Activated CD8-positive, alpha-beta T cell treated with anti-CD3 and anti-CD28 coated beads, Interleukin-2, amount 10 ng/mL, durations not matched to agents 7 days and 5 days (primary cell): ENCODE measurements around the gene OSBPL9. TPM values are rescaled to one million over a fixed set of nuclear protein-coding genes. Genes with fewer than 3 reads are reported as not detected.

ENCODE experiments used
- ATAC-seq: fragments of 150-1000 bp; cut with Tn5 transposase; one replicate; pipeline ENCODE4 v1.10.0; 2021; ENCODE audit warnings: moderate library complexity
- CTCF ChIA-PET: fragments of 350-600 bp; sonication (Branson Sonifier 250); formaldehyde crosslinking; loops from one replicate; lab custom pipeline; 2021; ENCODE audit warnings: antibody characterized with exemption; lab: Charles Lee
- POLR2A ChIA-PET: fragments of 350-600 bp; sonication (Branson Sonifier 250); formaldehyde crosslinking; loops from one replicate; lab custom pipeline; 2021; ENCODE audit warnings: antibody characterized with exemption; lab: Charles Lee
- DNase-seq: peaks from one replicate; pipeline ENCODE4 v3.0.0-alpha.2; 2020
- H3K27ac Mint-ChIP-seq: one replicate; pipeline ENCODE4 v1.8.0; 2021; ENCODE audit warnings: mild to moderate bottlenecking, mixed read lengths
- H3K27me3 Mint-ChIP-seq: one replicate; pipeline ENCODE4 v1.8.0; 2021; ENCODE audit warnings: low read depth, mixed read lengths
- H3K36me3 Mint-ChIP-seq: one replicate; pipeline ENCODE4 v1.8.0; 2021; ENCODE audit warnings: low read depth, mixed read lengths
- H3K4me1 Mint-ChIP-seq: one replicate; pipeline ENCODE4 v1.8.0; 2021; ENCODE audit warnings: low read depth, mixed read lengths
- H3K4me3 Mint-ChIP-seq: one replicate; pipeline ENCODE4 v1.8.0; 2021; ENCODE audit warnings: mild to moderate bottlenecking, mixed read lengths
- H3K9me3 Mint-ChIP-seq: one replicate; pipeline ENCODE4 v1.8.0; 2022; ENCODE audit warnings: mixed read lengths; ENCODE audit not compliant: insufficient read depth
- total RNA-seq, 2 experiments: library from RNA; stranded (reverse); gene quantifications; one replicate each; pipeline ENCODE4 v1.2.3, GENCODE V29; 2021

OSBPL9 gene, protein sequence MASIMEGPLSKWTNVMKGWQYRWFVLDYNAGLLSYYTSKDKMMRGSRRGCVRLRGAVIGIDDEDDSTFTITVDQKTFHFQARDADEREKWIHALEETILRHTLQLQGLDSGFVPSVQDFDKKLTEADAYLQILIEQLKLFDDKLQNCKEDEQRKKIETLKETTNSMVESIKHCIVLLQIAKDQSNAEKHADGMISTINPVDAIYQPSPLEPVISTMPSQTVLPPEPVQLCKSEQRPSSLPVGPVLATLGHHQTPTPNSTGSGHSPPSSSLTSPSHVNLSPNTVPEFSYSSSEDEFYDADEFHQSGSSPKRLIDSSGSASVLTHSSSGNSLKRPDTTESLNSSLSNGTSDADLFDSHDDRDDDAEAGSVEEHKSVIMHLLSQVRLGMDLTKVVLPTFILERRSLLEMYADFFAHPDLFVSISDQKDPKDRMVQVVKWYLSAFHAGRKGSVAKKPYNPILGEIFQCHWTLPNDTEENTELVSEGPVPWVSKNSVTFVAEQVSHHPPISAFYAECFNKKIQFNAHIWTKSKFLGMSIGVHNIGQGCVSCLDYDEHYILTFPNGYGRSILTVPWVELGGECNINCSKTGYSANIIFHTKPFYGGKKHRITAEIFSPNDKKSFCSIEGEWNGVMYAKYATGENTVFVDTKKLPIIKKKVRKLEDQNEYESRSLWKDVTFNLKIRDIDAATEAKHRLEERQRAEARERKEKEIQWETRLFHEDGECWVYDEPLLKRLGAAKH
- total RNA-seq = 10 to 100 TPM; 43.3 to 45.8 TPM

DNA sequence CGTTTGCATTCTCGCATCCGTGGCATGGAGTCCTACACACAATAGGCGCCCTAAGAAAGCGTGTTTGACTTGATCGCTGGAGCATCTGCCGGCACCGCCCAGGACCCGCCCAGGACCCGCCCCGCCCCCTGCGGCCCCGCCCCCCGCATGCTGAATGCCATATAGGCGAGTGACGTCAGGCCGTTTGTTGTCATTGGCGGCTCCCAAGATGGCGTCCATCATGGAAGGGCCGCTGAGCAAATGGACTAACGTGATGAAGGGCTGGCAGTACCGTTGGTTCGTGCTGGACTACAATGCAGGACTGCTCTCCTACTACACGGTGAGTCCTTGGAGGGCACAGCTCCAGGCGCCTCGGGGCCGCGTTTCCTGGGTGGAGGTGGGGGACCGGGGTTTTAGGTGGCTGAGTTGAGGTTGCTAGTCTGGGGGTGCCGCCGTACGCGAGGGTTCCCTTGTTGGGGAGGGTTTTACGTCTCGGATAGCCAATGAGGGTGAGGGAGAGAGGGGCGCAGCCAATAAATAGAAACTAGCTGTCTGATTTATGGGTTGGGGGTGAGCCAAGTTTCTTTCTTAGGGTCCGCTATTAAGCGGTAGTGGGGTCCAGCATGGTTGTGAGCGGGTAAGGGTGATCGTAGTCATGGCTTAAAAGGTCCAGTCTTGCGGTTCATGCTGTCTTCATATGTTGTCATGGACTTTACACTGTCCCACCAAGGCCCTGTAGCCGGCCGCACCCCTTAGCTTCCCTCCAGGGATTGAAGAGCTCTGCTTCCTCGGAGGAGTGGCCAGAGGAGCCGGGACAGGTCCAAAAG, at the start of gene OSBPL9:
Gene OSBPL9 (plus strand): TSS at position 190 of the 806 bp plus-strand sequence. CDS start 19 bp downstream, at position 209.
- ATAC-seq (peak; percentile 92), DNase-seq (peak; percentile 93)
- peak within 1 kb of the TSS; percentile 96 for H3K27ac Mint-ChIP-seq
- ChIA-PET CTCF (interaction anchor here (0.5 to 1.6 kb wide), 3 partner anchors 31 to 573 kb away, joined by 3 to 6 read pairs (median 4); no protein-coding TSS in a partner anchor), POLR2A (interaction anchor here (0.7 to 1.2 kb wide), 3 partner anchors 98 to 152 kb away, joined by 3 to 5 read pairs (median 4); partner anchors contain the start of gene EPS15)
- H3K27me3 Mint-ChIP-seq = peaks cover 6% of the 10 kb centered on the region
- peaks cover 3% of the 10 kb centered on the region for H3K36me3 Mint-ChIP-seq
- peak within 1 kb of the TSS; percentile 99 for H3K4me3 Mint-ChIP-seq
- peaks cover 26% of the 10 kb centered on the region for H3K4me1 Mint-ChIP-seq
- no peaks in the 10 kb centered on the region for H3K9me3 Mint-ChIP-seq

DNA sequence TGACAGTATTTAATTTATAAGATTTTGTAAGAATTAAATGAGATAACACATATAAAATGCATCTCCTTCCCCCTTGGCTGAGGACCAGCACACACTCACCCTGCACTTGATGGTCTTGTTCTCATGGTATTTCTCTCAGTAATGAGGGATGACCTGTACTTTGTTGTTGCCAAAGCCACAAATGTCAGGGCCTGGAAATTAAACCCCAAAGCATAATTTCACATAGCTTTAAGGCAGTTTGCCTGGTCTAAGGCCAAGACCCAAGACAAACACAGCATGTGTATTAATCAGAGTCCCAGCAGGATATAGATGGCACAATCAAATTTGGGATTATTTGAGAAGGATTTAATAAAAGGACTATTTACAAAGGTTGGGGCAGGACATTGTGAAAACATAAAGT, 49.2 kb upstream of the OSBPL9 start:
- CTCF ChIA-PET = no interaction called here
- POLR2A ChIA-PET = no interaction called here
- H3K9me3 Mint-ChIP-seq = no peaks in the 10 kb centered on the region
- peaks cover 50% of the 10 kb centered on the region for H3K4me1 Mint-ChIP-seq
- no peaks in the 10 kb centered on the region for H3K36me3 Mint-ChIP-seq
- no peaks in the 10 kb centered on the region for H3K27me3 Mint-ChIP-seq
- no peak overlapping the region for H3K4me3 Mint-ChIP-seq
- DNase-seq (no peak), ATAC-seq (no peak)
- H3K27ac Mint-ChIP-seq = no peak overlapping the region

DNA sequence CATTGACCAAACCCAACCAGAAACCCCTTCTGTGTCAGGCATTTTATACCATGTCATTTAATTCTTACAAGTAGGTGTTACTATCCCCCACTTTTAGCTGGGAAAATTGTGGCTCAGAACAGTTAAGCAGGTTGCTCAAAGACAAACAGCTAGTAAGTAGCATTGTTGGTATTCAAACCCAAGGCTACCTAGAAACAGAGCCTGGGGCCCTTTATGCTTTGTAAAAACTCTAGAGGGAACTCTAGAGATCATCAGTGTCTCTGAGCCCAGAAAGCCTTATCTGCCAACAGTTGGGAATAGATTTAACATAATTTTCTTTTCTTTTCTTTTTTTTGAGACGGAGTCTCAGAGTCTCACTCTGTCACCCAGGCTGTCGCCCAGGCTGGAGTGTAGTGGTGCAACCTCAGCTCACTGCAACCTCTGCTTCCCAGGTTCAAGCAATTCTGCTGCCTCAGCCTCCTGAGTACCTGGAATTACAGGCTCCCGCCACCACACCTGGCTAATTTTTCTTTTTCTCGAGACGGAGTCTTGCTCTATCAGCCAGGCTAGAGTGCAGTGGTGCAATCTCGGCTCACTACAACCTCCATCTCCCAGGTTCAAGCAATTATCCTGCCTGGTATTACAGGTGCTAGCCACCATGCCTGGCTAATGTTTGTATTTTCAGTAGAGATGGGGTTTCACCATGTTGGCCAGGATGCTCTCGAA, 48.5 kb upstream of the OSBPL9 start:
- peak overlapping the region; percentile 88 for H3K27ac Mint-ChIP-seq
- no peak overlapping the region for H3K4me3 Mint-ChIP-seq
- H3K27me3 Mint-ChIP-seq = no peaks in the 10 kb centered on the region
- ChIA-PET POLR2A (no interaction called here), CTCF (interaction anchor here (1.0 kb wide), 1 partner anchor 48 kb away, joined by 3 read pairs; no protein-coding TSS in a partner anchor)
- H3K9me3 Mint-ChIP-seq = no peaks in the 10 kb centered on the region
- no peak for ATAC-seq
- H3K36me3 Mint-ChIP-seq = no peaks in the 10 kb centered on the region
- DNase-seq = no peak
- H3K4me1 Mint-ChIP-seq = peaks cover 50% of the 10 kb centered on the region

DNA sequence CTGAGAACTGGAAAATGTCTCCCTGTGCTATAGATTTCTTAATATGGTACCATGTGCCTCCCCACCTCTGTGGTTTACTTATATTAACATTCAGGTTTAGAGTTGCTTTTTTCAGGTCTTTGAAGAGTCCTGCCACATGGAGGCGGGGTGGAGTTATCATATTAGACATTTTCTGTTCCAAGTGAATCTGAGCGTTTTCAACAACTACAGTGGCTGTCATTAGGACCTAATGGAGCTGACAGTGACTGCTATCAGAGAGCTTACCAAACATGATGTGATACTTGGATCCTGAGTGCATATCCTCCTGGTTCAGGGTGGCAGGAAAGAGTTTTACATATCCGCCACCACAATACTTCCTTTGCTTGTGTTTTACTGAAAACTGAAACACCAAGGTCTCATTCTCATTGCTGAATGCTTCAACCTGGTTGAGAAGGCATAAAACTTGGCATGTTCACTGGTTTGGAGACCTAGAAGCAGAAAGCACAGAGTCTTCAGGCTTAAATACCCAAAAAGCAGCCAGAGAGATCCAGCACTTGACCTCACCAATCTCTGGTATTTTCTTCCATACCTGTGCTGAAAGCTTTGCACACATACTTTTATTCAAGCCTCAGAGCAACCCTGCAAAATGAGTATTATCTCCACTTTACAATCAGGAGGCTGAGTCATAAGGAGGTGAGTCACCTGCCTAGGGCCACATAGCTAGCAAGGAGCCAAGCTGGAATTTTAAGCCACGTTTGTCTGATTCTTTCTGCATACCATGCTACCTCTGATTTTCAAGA, 47.4 kb upstream of the OSBPL9 start:
- no peaks in the 10 kb centered on the region for H3K36me3 Mint-ChIP-seq

DNA sequence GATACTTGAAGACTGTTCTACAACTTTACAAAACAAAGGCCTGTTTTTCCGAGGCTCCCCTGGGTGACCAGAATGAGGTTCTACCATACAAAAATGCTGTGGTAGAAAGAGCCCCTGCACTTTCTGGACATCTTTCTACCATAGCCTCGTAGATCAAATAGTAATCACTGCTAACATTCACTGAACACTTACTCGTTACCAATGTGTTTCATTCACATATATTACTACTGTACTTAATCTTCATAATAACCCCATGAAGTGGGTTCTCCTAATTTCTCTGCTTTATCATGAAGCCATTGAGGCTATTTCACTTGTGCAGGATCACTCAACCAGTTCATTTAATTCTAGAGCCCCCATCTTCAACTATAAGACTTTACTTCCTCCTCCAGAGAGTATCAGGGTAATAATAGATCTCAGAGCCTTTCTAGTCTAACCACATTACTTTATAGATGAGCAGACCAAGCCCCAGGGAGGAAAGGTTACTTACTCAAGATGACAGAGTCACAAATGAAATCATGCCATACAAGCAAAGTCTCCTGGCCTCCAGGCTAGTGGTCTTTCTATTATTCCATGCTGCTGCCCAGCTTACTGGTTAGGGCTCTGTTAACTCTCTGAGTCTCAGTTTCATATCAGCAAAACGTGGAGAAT, 46.7 kb upstream of the OSBPL9 start:
- Mint-ChIP-seq H3K9me3 (no peaks in the 10 kb centered on the region), H3K27ac (peak overlapping the region; percentile 88), H3K36me3 (no peaks in the 10 kb centered on the region), H3K27me3 (no peaks in the 10 kb centered on the region), H3K4me1 (peaks cover 46% of the 10 kb centered on the region), H3K4me3 (peak overlapping the region; percentile 42)
- ChIA-PET POLR2A (interaction anchor here (1.1 kb wide), 1 partner anchor 199 kb away, joined by 3 read pairs; no protein-coding TSS in a partner anchor), CTCF (interaction anchor here (1.1 to 1.7 kb wide), 3 partner anchors 51 to 199 kb away, joined by 4 to 5 read pairs (median 5); partner anchors contain the start of gene EPS15)
- DNase-seq (no peak), ATAC-seq (no peak)

More for the DNA sequence above, 47.4 kb upstream of the OSBPL9 start:
- POLR2A ChIA-PET = interaction anchor here (0.6 to 1.1 kb wide), 4 partner anchors 50 to 200 kb away, joined by 3 to 5 read pairs (median 4); partner anchors contain the start of gene EPS15
- Mint-ChIP-seq H3K4me3 (peak overlapping the region; percentile 42), H3K27me3 (no peaks in the 10 kb centered on the region), H3K9me3 (no peaks in the 10 kb centered on the region), H3K4me1 (peaks cover 44% of the 10 kb centered on the region), H3K27ac (peak overlapping the region; percentile 88)
- peak; percentile 81 for ATAC-seq
- CTCF ChIA-PET = interaction anchor here (1.0 to 1.7 kb wide), 4 partner anchors 49 to 200 kb away, joined by 3 to 5 read pairs (median 4); partner anchors contain the start of gene EPS15
- DNase-seq = peak; percentile 54

DNA sequence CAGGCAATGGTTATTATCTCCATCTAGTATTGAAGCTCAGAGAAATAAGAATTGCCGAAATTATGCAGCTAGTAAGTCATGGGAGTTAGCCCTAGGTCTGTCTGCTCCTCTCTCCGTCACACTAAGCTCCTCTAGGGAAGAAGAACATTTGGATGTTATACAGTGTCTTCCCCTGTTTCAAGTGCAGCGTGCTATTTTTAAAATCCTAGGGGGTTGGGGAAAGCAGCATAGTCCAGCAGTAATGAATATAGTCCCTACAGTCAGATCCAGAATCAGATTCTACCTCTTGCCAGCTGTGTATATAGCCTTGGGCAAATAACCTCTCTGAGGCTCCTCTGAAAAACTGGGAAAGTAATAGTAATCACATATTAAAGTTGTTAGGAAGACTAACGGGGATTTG, 44.5 kb upstream of the OSBPL9 start:
- H3K27ac Mint-ChIP-seq = no peak overlapping the region
- POLR2A ChIA-PET = no interaction called here

DNA sequence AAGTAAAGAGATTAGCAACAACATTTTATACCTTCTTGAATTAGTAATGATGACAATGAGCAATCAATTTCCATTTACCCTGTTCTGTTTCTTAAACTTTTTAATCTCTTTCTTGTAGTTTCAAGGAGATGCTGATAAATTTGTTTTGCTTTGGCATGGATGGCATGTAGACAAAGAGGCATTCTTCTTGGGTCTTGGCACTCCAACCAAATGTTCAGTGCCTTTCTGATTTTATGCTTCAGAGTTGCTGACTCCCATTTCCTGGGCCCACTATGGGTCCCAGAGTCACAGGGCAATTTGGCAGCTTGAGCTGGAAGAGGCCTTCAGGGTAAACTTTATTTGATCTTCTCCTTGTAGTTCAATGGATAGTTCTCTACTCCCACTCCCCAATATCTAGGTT, 42.1 kb upstream of the OSBPL9 start:
- Mint-ChIP-seq H3K27me3 (no peaks in the 10 kb centered on the region), H3K36me3 (peaks cover 4% of the 10 kb centered on the region), H3K9me3 (peaks cover 6% of the 10 kb centered on the region), H3K4me3 (no peak overlapping the region), H3K4me1 (peaks cover 61% of the 10 kb centered on the region), H3K27ac (peak overlapping the region; percentile 36)
- ATAC-seq (no peak), DNase-seq (no peak)
- ChIA-PET CTCF (interaction anchor here (1.0 to 1.5 kb wide), 3 partner anchors 9 to 194 kb away, joined by 3 read pairs; no protein-coding TSS in a partner anchor), POLR2A (no interaction called here)

More for the DNA sequence above, 44.5 kb upstream of the OSBPL9 start:
- DNase-seq = no peak
- CTCF ChIA-PET = interaction anchor here (1.0 kb wide), 1 partner anchor 37 kb away, joined by 3 read pairs; no protein-coding TSS in a partner anchor
- Mint-ChIP-seq H3K4me3 (no peak overlapping the region), H3K36me3 (peaks cover 4% of the 10 kb centered on the region), H3K4me1 (peaks cover 65% of the 10 kb centered on the region), H3K27me3 (no peaks in the 10 kb centered on the region), H3K9me3 (peaks cover 6% of the 10 kb centered on the region)
- ATAC-seq = no peak

DNA sequence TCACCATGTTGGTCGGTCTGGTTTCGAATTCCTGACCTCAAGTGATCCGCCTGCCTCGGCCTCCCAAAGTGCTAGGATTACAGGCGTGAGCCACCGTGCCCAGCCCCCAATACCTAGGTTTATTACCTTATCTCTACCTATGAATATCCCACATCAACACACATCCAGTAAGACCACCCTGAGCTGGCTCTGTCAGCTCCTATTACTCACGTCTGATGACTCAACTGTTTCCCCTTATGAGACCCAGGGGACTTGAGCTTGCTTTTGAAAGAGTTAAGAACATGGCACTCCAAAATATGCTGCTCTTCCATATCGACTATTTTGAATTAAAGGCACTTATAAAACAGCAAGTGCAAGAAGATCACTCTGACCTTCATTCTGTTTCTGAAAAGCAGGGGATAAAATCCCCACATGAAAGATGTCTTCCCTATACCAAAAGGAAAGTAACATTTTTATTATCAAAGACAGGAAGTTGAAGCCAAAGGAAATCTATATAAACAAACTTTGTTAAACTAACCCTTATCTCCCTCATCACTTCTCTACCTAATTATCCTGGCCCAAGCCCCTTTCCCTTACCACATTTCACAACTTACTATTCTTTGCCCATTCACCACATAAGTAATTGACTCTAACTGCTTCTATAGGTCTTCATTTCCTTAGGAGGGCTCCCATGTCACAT, 41.3 kb upstream of the OSBPL9 start:
- peaks cover 6% of the 10 kb centered on the region for H3K9me3 Mint-ChIP-seq
- peak; percentile 52 for ATAC-seq
- POLR2A ChIA-PET = no interaction called here
- DNase-seq = no peak
- peaks cover 4% of the 10 kb centered on the region for H3K36me3 Mint-ChIP-seq
- H3K27ac Mint-ChIP-seq = peak overlapping the region; percentile 66
- H3K4me1 Mint-ChIP-seq = peaks cover 53% of the 10 kb centered on the region
- no peaks in the 10 kb centered on the region for H3K27me3 Mint-ChIP-seq
- peak overlapping the region; percentile 0 for H3K4me3 Mint-ChIP-seq
- CTCF ChIA-PET = interaction anchor here (0.7 to 1.5 kb wide), 3 partner anchors 10 to 194 kb away, joined by 3 read pairs; no protein-coding TSS in a partner anchor

DNA sequence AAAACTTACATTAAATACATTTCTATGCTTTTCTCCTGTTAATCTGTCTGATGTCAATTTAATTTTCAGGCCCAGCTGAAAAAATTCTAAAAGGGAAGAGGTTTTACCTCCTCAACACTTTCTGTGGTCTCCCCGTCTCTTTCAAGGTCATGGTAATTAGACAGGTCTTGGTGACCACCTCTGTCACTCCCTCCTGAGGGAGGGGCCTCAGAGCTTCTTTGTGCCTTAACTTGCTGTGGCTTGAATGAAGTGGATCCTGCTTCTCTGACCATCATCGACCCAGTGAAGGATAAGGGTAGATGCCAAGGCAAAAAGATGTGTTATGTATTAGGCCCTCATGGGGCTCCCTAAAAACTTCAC, 40.8 kb upstream of the OSBPL9 start:
- peaks cover 48% of the 10 kb centered on the region for H3K4me1 Mint-ChIP-seq
- CTCF ChIA-PET = interaction anchor here (0.7 to 1.5 kb wide), 3 partner anchors 11 to 193 kb away, joined by 3 read pairs; no protein-coding TSS in a partner anchor

More for the DNA sequence above, 40.8 kb upstream of the OSBPL9 start:
- DNase-seq = peak; percentile 38
- Mint-ChIP-seq H3K9me3 (peaks cover 6% of the 10 kb centered on the region), H3K36me3 (peaks cover 4% of the 10 kb centered on the region), H3K27ac (peak overlapping the region; percentile 66), H3K27me3 (no peaks in the 10 kb centered on the region), H3K4me3 (peak overlapping the region; percentile 0)
- POLR2A ChIA-PET = no interaction called here
- ATAC-seq = peak; percentile 80
